Gastroesophageal sphincter (tissue), 3 donors: ENCODE measurements around the gene GUCY1A1.

ENCODE experiments used
- EP300 ChIP-seq: sonication (generic); formaldehyde crosslinking; IDR thresholded peaks from one replicate; pipeline ENCODE4 v1.6.1; 2017; ENCODE audit warnings: antibody characterized with exemption, mild to moderate bottlenecking
- POLR2A ChIP-seq, 2 donors: fragments of 450-650 bp; IDR thresholded peaks; one replicate each; pipeline ENCODE4 v1.6.1; 2017; ENCODE audit warnings: antibody characterized with exemption in 2 of 2, mild to moderate bottlenecking in 2 of 2, moderate library complexity in 1 of 2
- TF ChIP-seq, protein P1 (sequence below), 4 experiments: fragments of 200-600 bp in 2 of 4; fragments of 450-650 bp in 2 of 4; sonication (generic) in 1 of 4; IDR thresholded peaks; one replicate each; pipeline ENCODE4 v1.5.1; 2017 to 2019; ENCODE audit warnings: antibody characterized with exemption in 4 of 4, mild to moderate bottlenecking in 2 of 4, moderate library complexity in 2 of 4

DNA sequence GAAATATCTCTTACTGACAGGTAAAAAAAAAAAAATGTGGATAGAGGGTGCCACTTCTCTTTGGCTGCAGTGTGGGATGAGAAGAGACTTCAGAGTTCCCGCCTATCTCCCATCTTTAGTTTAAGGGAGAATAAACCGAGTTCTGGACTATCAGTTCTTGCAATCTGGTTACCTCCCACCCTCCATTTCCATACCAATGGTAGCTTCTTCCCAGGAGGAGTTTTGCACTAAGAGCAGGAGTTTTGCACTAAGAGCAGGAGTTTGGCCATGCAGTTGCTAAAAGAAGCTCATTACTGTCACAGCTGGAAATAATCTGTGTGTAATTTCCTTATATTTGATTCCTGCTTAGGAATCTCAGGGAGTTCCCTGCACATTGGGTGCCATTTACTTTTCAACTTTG is 81.4 kb downstream of the GUCY1A1 start:
- TF ChIP-seq, protein P1, sequence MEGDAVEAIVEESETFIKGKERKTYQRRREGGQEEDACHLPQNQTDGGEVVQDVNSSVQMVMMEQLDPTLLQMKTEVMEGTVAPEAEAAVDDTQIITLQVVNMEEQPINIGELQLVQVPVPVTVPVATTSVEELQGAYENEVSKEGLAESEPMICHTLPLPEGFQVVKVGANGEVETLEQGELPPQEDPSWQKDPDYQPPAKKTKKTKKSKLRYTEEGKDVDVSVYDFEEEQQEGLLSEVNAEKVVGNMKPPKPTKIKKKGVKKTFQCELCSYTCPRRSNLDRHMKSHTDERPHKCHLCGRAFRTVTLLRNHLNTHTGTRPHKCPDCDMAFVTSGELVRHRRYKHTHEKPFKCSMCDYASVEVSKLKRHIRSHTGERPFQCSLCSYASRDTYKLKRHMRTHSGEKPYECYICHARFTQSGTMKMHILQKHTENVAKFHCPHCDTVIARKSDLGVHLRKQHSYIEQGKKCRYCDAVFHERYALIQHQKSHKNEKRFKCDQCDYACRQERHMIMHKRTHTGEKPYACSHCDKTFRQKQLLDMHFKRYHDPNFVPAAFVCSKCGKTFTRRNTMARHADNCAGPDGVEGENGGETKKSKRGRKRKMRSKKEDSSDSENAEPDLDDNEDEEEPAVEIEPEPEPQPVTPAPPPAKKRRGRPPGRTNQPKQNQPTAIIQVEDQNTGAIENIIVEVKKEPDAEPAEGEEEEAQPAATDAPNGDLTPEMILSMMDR (IDR thresholded peaks at IDR 0.05): no peak
- TF ChIP-seq EP300: no peak
- no peak for TF ChIP-seq POLR2A (IDR thresholded peaks at IDR 0.05)
